Upper lobe of left lung (tissue), 4 donors: ENCODE measurements around the gene CDC42BPA.

Source experiments
- CTCF ChIP-seq, 6 experiments: fragments of 450-650 bp in 4 of 6; fragments of 200-600 bp in 2 of 6; sonication (generic) in 2 of 6; IDR thresholded peaks; one replicate each; pipeline ENCODE4 v1.5.1; 2016 to 2019; ENCODE audit warnings: antibody characterized with exemption in 6 of 6
- POLR2AphosphoS5 ChIP-seq, 2 donors: sonication (generic); formaldehyde crosslinking; IDR thresholded peaks; one replicate each; pipeline ENCODE4 v1.5.1; 2017; ENCODE audit warnings: antibody characterized with exemption in 2 of 2

GRCh38 chr1:227364657-227365056, 46.4 kb upstream of the CDC42BPA start:
- TF ChIP-seq POLR2AphosphoS5 (IDR thresholded peaks at IDR 0.05) (no peak), CTCF (IDR thresholded peaks at IDR 0.05) (no peak)
